Stimulated activated CD8-positive, alpha-beta memory T cell treated with anti-CD3 and anti-CD28 coated beads, Interleukin-12 subunit alpha, Interleukin-12 subunit beta, amount 100 ng/mL, for 24 hours (primary cell): ENCODE data around the gene SETD9.

Experiments used
- DNase-seq: peaks from one replicate; pipeline ENCODE4 v3.0.0-alpha.2; 2020; ENCODE audit errors: extremely low read depth

SETD9 gene

DNA sequence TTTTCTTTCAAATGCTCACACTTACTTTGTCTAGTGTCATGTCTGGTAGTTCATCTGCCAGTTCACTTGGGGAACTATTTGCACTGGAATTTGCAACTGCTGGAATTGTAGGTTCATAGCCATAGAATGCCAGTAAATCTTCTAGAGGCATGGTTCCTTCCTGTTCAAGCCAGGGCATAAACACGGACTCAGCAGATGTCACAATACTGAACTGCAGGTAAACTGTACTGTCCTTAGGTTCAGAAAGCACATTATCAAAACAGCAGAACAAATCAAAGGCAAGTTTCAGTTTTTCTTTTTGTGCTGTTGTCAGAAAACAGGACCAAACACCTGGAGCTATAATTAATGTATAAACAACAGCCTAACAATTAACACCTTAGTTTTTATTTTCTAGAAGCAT is 29.5 kb downstream of the SETD9 start:
- DNase-seq: no peak

DNA sequence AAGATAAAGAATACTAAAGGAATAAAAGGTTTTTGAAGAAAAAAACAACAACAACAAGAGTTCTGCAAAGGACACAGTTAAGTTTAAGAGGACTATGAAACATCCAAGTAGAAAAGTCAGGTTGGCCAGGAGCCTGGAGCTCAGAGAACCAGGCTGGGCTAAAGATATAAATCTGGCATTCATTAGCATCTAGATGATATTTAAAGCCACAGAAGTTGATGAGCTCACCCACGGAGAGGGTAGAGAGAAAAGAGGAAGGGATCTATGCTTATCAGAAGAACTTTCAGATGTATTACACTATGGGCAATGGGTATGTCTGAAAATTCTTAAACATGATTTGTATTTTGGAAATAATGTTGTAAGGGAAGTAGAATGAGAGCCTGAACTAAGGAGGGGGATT is 32.6 kb downstream of the SETD9 start:
- no peak for DNase-seq

- no peak for DNase-seq
Measured at GRCh38 chr5:56947052-56947451, 37.7 kb downstream of the SETD9 start.

DNA sequence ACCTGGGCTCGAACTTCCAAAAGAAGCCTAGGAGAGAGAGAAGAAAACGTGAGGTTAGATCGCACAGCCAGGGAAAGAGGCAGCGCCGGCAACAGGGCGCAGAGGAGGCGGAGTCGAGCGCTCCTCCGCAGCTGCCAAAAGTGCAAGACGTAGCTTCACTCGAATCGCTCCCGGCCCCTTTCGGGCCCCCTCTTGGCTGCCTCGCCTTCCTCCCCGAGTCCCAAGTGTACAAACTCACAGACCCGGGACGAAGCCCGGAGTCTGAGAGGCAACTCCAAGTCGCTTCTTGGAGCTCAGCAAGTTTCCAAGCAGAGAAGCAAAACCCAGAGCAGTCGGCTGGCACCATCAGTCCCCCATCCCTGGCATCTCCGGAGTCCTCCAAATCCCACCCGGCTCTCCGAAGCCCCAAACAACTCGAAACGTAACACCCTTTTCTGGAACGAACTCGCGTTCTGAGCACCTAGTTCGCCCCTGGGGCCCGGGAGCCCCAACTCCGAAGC is 41.3 kb downstream of the SETD9 start:
- DNase-seq: peak; percentile 26

DNA sequence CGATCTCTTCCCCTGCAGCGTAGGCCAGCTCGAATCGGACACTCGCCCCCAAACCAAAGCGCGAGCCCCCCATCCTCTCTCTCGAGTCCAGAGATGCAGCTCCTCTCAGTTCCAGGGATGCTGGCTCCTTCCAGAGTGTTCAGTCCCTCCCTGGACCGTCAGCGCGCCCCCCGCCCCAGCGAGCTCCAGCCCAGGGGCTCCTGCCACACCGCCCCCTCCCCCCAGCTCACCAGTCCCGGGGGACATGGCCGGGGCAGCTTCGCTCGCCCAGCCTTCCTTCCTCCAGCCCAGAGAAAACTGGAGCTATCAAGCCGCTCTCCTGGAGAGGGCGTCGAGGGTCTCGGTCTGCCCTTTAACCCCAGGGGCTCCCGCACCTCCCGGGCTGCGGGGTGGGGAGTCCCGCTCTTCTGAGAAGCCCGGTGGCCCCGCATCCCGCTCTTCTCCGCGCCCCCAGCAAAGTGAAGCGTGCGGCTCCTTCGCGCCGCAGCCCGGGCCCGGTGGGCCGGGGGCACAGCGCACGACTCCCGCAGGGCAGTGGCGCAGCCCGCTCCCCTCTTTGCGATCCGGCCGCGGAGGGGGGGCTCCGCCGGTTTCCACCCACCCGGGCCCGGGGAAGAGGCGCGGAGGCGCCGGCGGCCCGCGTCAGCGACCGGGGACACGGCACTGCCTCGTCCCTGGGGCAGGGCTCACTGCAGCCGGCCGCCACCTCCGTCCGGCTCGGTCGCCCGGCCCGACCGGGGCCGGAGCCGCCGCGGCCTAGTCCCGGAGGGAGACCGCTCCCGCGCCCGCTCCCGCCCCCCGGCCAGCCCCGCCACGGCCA is 41.9 kb downstream of the SETD9 start:
- DNase-seq: peak; percentile 1

DNA sequence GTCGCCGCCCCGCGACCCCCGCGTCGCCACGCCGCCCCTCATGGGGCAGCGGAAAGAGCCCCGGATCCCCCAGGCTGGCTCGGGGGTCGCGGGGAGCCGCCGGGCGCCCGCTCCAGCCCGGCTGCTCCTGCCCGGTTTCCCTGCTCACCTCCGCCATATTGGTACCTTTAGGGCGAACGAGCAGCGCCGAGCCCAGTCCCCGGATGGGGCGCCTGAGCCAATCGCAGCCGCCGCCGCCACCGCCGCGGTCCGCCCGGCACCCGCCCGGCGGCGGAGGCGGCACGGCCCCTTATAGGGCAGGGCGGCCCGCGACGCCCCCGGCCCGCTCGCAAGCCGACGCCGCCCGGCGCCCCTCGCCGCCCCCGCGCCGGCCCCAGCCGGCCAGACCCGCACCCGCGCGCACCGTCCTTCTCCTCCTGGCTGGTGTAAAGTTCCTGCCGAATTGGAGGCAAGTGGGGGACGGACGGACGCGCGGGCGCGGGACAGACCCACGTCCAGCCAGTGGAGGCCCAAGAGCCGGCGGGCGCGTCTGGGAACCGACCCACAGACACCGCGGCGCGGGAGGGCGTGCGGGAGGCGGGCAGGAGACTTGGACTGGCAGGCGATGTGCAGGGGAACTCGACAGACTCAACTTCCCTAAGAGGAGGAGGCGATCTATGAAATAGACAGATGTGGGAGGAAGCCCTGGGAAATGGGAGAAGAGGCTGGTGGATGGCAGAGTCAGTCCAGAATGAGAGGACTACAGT is 42.7 kb downstream of the SETD9 start, which contains the start of gene MIER3:
Gene MIER3 (minus strand): TSS at position 178 of the 746 bp plus-strand sequence. CDS start 21 bp downstream, at position 157.
- peak; percentile 62 for DNase-seq

GRCh38 chr5:56954262-56954661 is 44.9 kb downstream of the SETD9 start:
- DNase-seq: no peak

- DNase-seq: no peak
Measured at GRCh38 chr5:56958595-56958994, 49.2 kb downstream of the SETD9 start.

- DNase-seq: no peak
Measured at GRCh38 chr5:56959326-56959725, 49.9 kb downstream of the SETD9 start.

DNA sequence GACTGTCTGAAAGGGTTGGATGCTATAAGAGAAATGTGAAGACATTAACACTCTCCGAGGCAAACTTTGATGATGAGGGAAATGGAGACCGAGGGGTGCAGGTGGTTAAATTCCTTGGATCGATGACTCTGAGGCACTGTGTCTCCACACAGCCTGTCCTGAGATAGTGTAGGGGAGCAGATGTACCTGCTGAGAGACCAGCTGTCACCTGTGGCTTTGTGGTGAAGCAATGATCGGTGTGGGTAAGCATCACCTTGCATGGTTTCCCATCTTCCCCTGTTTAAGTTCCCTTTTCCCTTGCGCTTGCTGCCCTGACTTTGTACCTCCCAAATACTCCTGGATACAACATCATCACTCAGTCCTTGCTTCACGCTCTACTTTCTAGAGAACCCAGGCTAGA is 52.4 kb downstream of the SETD9 start:
- DNase-seq: no peak

GRCh38 chr5:56962286-56962685 is 52.9 kb downstream of the SETD9 start:
- no peak for DNase-seq

GRCh38 chr5:56963246-56963645 is 53.9 kb downstream of the SETD9 start:
- DNase-seq: no peak

GRCh38 chr5:56964173-56964572 is 54.8 kb downstream of the SETD9 start:
- DNase-seq: no peak
